HG02571 (cell line): ENCODE measurements around the gene EDAR.

Experiments used
- ATAC-seq: cut with Tn5 transposase; IDR thresholded peaks from one replicate; pipeline ENCODE4 v1.9.1; 2021; ENCODE audit warnings: mild to moderate bottlenecking, moderate library complexity; ENCODE audit not compliant: unreplicated experiment

EDAR gene

DNA sequence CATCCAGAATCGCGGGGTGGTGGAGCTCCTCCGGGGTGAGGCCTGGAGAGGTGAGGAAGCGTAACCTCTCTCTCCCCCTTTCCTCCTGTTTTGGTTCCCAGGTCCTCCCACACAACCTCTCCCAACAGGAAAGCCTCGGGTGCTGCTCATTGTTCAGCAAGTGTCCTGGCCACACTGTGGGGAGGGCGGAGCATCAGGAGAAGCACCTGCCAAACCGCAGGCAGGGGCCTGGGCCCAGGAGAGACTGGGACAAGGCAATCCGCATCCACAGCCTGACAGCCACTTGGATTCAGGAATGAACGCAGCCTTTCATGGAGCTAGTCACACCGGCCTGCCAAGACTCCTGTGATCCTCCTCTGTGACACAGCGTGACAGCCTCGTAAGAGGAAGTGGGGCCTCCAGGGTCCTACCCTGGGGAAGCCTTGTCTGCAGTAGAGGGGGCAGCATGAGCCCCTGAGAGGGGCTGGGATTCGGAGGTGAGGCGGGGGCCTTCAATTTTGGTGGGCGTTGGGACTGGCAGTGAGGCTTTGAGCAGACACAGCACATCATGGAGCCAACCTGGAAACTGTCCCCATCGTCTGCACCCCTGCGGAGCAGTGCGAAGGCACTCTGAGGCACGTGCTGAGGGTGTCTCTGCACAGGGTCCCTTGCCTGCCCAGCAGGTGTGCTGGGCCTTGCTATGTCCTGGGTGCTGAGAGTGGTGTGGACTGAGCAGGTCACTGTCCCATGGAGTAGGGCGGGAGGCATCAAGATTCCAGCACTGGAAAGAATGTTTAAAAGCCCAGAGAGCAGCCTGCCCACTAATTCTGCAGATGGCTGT is 62.2 kb downstream of the EDAR start:
- ATAC-seq, result no peak

DNA sequence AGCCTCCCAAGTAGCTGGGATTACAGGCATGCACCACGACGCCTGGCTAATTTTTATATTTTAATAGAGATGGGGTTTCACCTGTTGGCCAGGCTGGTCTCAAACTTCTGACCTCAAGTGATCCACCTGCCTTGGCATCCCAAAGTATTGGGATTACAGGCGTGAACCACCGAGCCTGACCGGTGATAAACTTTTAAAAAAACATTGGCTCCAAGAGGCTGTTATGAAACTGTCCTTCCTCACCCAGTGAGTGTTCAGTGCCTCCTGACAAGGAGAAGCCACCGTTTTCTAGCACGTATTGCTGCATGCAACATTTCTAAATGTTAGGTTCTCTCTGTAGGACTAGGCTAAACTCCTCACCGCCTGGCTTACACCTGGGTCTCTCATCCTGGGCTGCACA is 63.3 kb downstream of the EDAR start:
- no peak for ATAC-seq

DNA sequence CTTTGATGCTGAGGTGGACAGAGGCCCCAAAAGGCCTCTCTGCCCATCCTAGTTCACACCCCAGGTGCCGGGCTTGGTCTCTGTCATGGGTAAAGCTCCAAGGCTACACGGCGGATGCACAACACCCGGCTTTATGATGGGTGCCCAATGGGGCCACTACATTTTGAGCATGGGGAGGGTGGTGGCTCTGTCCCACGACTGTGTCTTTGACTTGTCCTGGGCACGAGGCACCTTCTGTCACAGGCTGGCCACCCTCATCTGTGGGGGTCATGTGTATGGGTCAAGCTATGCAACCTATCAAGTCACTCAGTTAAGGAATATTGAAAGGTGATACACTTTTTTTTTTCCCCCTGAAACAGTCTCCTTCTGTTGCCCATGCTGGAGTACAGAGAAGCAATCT is 63.7 kb downstream of the EDAR start:
- ATAC-seq, result no peak

DNA sequence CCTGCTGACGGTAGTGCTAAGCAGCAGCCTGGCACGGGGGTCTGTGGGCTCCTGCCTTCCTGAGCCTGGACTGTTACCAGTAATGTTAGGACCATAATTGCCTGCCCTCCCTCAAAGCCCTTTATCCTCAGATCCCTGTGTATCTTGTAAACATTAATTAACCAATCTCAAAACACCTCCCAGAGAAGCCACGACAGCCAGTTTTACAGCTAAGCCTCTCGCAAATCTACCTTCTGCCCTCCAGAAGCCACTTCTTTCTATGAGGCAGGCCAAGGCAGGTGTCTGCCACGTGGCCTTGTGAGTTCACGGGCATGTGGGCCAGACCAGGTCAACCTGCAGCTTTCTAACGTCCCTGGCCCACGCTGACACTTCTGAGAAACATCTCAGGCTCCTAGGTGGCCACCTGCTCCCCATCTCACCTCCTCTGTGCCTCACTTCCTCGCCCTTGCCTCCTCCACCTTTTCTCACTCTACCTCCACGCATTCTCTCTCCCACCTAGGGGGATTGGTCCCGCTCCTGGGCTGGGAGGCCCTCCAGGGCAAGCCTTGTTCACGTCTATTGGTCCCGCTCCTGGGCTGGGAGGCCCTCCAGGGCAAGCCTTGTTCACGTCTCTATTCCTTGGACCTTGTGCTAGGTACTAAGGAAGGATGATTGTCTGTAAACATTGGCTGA is 64.3 kb downstream of the EDAR start:
- ATAC-seq, result no peak

DNA sequence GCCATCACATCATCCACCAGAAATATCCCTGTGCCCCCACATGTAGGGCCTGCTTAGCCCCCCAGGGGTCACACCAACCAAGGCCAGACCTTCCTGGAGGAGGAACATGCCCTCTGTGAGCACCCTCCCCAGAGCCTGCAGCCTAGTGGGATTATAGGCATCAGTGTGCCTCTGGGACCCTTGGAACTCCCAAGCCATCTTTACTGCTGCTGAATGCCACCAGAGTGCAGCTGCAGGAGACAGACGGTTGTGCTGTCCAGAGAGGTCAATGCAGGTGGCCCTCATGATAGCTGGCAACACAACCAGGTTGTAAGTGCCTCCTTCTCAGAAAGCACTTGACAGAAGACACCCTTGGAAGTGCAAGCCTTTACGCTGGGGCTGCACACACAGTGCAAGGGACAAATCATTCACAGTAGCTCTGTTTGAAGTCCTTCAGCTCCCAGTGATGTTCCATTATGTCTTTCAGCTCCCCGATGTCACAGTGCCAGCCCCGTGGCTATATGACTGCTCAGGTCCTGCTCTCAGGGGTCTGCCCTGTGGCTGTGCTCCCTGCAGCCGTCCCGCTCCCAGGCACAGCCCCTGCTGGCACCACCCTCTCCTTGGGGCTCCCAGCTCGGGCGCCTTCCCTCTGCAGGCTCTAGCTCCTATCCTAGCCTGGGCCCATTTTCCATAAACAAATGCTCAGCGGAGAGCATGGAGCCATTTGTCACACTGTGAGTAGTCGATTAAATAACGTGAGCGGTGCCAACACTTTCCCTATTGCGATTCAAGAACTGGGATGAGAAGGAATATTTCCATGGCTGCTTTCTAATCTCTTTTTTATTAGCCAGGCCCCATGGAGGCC is 65.1 kb downstream of the EDAR start:
- ATAC-seq, result no peak

DNA sequence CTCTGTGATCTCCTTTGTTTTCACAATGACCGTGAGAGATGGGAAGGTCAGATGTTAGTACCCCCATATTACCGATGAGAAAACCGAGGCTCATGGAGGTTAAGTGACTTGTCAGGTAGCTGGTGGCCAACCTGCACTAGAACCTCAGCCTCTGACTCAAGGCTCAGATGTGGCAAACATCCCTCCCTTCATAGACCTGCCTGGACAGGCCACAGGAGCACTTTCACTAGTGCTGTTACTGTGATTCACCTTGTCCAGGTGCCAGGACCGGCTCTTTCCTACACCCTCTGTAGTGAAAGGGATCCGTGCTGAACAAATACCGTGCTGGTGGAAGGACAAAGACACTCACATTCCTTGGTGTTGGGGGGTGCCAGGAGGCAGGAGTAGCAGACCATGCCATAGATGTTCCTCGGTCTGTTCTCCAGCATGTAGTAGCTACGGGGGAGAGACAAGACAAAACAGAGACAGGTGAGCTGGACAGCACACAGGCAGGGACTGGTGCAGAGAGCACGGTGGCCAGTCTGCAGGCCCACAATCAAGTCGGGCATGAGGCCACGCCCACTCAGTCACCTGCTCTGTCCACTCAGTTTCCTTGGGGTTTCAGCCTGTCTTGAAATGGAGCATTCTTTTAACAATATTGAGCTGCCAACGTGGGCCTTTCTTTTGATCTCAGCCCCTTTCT is 65.9 kb downstream of the EDAR start:
- ATAC-seq, result no peak

DNA sequence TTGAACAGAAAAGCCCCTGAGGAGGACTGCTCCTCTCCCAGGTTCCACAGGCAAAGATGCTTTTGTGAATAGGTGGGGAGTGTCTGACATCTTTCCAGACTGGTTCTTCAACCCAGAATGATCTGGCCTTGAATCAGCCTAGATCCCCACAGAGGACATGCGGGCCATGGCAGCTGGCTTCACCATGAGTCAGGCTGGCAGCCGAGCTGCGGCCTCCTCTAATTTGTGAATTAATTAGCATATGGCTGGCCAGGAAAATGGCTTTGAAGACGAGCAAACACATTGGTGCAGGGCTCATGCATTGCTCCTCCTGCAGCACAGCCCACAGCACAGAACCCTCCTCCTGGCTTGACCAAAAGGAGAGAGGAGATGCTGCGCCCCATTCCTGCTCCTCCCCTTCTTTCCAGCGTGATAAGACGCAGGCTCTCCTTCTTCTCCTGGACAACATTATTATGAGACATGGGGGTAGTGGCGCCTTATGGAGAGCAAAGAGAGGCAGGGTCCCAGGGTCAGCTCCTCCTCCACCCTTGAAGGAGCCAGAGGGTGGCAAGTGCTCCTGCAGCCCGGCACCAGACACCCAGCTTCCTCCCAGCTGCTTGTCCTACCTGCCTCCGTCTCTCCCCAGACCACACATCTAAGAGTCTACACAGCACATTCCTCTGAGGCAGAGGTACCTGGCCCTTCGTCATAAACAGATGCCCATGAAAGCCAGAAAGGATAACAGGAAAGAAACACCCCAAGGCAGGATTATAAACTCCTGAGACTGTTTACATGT is 66.7 kb downstream of the EDAR start:
- ATAC-seq, result no peak

DNA sequence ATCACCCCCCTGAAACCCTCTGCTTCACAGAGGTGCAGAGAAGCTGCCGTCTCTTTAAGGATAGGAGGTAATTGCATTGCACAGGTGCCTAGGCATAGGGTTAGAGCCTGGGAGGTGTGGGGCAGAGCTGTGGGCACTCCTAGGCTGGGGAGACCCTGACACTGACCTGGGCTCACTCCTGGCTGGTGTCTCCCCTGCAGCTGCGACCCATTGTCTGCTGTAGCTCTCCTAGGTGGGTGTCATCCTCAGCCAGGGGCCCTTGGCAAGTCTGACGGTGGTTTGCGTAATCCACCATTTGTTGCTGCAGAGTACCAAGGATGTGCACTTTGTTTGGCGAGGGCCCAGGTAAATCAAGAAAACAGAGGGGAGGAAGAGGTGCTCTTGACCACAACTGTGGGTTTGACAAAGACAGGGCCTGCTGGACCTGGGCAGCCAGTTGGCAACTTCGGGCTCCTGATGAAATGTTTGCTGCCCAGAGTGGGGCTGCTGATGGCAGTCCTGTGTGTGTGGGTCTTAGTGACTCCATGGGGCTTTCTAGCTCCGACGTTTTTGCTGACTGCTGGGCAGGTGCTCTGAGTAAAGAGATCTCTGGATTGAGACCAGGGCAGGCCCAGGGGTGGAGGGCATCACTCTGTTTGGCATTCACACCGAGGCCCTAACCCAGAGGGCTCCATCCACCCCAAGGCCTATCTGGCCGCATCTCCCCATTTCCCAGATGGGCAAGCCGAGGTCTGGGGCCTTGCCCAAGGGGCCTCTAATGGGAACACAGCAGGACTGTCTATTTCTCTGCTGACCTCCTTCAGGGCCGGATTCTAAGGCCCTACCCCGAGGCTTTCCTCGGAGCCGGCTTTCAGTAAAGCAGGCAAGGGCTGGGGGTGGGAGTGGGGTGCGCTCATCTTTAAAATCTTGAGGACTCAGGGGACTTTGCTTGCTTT is 67.7 kb downstream of the EDAR start:
- ATAC-seq, result no peak

DNA sequence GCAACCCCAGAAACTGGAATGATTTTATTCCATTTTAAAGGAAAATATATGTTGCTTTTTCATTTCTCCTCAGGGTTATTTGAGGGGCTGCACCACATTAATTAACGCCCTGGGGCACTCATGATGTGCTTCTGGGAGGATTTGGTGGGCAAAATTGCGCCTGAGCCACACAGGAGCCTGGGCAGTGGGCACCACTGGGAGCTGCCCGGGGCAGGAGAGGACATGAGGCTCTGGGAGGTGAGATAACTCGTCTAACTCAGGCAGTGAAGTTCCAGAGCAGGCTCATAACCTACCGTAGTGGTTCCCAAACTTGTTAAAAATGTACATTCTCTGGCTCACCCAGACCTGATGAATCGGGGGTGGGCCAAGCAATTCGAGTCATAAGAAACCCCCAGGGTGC is 68.3 kb downstream of the EDAR start:
- ATAC-seq, result no peak

DNA sequence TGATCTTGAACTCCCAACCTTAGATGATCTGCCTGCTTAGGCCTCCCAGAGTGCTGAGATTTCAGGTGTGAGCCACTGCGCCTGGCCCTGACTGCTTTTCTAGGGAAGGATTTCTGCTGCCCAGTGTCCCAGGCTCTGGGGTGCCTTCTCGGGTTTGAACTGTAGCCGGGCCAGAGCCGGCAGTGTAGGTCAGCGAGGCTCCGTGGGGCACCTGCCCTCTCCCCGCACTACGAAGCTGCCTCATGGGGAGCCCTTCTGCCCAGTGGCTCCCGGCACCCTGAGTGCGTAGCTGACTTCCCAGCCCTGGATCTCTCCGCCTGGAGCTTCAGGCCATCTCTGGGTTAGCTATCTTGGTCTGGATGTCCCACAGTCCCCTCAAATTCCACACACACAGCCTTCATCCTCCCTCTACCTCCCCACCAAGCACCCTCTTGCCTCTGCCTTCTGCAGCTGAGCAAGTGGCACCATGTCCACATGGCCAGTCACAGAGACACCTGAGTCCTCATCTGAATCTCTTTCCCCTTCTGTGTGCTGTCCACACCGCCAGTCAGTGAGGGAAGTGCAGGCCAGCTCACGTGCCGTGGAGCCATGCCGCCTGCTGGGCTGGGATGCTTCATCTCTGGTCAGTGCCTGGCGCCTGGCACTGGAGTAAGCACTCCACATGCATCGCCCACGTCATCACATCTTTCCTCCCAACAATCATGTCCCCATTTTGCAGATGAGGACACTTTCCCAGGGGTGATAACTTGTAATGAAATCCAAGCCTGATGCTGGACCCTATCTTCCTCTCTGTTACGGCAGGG is 69.2 kb downstream of the EDAR start:
- no peak for ATAC-seq

DNA sequence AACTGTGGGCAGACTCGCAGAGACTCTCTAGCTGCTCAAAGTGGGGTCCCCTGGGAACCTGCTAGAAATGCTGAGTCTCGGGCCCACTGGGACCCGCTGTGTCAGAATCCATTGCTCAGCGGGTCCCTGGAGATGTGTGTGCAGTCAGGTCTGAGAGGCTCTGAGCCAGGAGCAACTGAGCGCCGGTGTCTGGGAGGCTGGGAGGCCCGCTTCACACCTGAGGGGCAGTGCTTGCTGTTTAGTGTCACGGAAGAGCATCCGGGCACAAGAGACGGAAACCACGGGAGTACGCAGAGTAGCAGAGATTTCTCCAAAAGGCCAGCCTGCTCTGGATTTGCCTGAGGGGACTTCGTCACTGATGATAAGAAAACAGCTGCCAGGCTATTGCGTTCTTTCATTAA is 70.1 kb downstream of the EDAR start:
- ATAC-seq, result no peak

DNA sequence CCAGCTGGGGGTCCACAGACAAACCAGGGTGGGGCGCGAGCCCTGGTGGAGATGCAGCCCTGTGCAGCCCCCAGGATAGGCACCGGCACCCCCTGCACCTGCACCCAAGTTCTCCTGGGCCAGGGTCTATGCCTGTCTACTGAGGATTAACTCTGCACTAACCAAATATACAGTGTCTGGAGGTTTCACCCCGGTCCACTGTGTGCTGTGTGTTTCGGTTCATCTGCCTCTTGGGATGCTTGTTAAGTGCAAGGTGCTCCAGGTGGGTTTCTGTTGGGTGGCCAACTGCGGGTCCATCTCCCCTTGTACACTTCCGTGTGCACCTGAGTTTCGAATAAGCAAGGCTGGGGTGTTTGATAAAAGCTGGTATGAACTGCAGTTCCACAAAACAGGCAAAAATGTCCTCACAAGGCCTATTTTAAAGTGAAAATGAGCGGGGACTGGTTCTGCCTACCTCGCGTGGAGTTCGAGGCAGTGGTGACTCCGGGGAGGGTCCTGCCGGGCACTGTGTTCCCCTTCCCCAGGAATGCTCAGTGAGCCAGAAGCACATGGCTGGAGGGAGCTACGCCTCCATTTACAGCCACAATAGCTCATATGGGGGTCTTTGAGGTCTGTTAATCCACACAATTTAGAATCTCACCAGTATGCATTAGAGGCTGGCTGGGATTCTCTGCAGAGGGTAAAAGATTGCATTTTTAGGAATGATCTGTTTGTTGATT is 70.7 kb downstream of the EDAR start:
- no peak for ATAC-seq

DNA sequence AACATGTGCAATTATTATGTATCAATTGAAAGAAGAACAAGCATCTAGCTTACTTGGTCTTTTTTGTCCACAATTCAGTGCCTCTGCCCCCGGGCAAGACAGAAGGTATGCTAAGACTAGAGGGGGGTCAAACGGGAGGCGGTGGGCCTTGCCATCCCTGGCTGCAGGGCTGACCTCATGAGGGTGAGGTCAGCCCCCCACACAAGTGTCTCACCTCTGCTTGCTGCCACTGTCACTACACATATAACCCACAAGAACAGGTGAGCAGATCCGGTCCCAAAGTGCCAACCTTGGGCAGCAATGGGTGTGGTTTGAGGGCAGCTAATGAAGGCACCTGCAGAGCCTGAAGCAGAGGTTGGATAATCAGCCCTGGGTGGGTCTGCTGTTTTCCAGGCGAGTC is 71.5 kb downstream of the EDAR start:
- ATAC-seq, result no peak

DNA sequence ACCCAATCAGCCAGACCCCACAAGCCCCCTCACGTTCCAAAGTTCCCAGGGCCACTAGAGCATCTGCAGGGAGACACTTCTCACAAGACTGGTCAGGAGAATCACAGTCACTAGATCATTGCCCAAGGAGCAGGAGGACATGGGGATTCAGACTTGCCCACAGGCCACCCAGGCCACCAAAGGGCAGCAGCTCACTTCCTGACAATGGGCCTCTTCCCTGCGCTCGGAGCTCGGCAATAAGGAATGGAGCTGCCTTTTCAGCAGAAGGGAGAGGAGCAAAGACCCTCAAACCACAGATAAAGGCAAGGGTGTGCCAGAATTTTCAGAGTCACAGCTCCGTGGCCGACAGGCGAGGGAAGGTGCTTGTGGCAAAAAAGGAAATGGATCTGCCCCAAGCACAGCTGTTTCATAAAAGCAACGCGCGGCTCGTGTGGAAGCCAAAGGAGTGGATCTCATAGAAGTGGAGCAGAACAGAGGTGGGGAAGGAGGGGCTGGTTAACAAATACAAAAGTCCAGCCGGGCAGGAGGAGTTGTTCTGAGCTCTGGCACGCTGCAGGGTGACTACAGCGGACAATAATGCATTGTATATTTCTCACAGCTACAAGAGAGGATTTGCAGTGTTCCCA is 72.1 kb downstream of the EDAR start:
- ATAC-seq, result no peak

DNA sequence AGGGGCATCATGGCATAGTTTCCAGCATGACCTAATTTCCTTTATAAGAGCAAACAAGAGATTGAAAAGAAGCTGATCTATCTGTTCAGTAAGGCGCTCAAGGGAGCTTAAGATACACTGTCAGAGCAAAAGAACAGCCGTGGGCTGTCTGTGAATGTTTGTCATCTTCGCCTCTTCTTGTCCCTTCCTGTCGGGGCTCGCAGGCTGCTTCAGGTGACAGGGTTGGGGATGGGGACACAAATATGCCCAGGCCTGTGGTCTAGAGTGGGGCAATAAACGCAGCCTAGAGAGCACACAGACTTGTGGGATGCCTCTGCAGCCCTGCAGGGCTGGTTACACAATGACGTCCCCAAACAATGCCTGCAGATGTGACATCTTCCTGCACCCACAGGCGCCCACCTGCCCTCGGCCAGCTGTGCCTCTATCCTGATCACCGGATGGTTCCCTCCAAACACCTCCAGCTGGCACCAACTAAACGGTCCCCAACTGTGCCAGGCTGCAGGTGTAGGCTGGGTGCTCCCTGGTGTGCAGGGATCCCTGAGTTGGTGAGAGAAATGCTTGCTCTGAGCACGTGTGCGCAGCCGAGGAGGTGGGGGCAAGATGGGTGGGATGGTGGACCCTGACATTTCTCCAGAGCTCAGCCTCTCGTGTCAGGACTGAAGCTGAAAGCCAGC is 72.8 kb downstream of the EDAR start:
- ATAC-seq, result no peak

DNA sequence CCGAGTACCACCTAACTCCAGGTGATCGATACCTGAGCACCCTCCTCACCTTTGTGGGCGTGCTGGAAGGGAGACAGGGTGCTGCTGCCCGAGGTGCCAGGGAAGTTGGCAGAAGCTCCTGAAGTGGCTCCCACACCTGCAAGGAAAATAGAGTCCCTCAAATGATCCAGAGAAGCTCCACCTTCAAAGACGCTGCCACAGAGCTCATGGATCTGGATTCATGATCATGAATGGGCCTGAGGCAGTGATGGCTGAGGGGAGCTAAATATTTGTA is 76.5 kb downstream of the EDAR start:
- no peak for ATAC-seq
